ENCODE results near the gene DNAJC12. TPM values are rescaled to one million over a fixed set of nuclear protein-coding genes. Genes with fewer than 3 reads are reported as not detected.

The DNAJC12 gene
- total and polyA plus RNA-seq, 8 donors, result 8.7 to 35.5 (median 20.6) TPM

- FAIRE-seq, result no peak
- H3K27ac ChIP-seq, result peak overlapping the region in 2 of 4 donors; percentile 58 to 66
- no peaks in the 10 kb centered on the region for H3K9me3 ChIP-seq
- no peak for DNase-seq
- H3K36me3 ChIP-seq, result no peaks in the 10 kb centered on the region
- peaks cover 13 to 21% (median 17%) of the 10 kb centered on the region in 3 donors for H3K4me1 ChIP-seq
- no peak overlapping the region for H3K4me3 ChIP-seq
- no peak for TF ChIP-seq CTCF (IDR thresholded peaks at IDR 0.05)
- intact Hi-C loops (cut with DNase I), result no loop called here
- WGBS, 2 donors, result 75 to 81% methylated on average over 10 of the region's 10 CpGs
- no peaks in the 10 kb centered on the region for H3K27me3 ChIP-seq
- ATAC-seq, result peak in 3 of 4 donors; percentile 25 to 56 (median 37)
Observed at GRCh38 chr10:67802767-67803538, 35.0 kb downstream of the DNAJC12 start.

GRCh38 chr10:67801118-67801517, 36.9 kb downstream of the DNAJC12 start:
- Histone ChIP-seq H3K4me3 (no peak overlapping the region), H3K9me3 (no peaks in the 10 kb centered on the region), H3K27ac (peak overlapping the region in 1 of 4 donors; percentile 41), H3K27me3 (no peaks in the 10 kb centered on the region), H3K36me3 (no peaks in the 10 kb centered on the region), H3K4me1 (peaks cover 13 to 21% (median 17%) of the 10 kb centered on the region in 3 donors)
- intact Hi-C loops (cut with DNase I), result no loop called here
- DNase-seq (no peak), ATAC-seq (no peak), FAIRE-seq (no peak)
- no peak for TF ChIP-seq CTCF (IDR thresholded peaks at IDR 0.05)
- 97 to 99% methylated on average over 1 of the region's 1 CpG for WGBS, 2 donors

DNA sequence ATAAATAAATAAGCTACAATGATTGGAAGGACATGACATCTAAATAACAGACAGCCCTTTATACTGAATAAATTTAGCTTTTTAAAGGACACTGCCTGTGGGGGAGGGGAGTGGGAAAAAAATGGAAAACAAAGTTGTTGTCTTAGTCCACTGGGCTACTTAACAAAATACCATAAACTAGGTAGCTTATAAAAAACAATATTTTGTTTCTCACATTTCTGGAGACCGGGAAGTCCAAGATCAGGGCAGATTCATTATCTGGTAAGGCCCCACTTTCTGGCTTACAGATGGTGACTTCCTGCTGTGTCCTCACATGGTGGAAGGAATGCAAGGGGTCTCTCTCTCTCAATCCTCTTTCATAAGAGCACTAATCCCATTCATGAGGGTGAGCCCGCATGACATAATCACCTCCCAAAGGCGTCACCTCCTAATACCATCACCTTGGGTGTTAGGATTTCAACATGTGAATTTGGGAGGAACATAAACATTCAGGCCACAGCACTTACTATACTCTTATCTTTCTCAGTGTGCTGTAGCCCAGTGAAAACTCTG, 43.0 kb downstream of the DNAJC12 start:
- FAIRE-seq (no peak), DNase-seq (no peak), ATAC-seq (no peak)
- TF ChIP-seq CTCF (IDR thresholded peaks at IDR 0.05), result no peak
- no peaks in the 10 kb centered on the region for H3K9me3 ChIP-seq
- H3K4me3 ChIP-seq, result no peak overlapping the region
- no peaks in the 10 kb centered on the region for H3K4me1 ChIP-seq
- H3K36me3 ChIP-seq, result no peaks in the 10 kb centered on the region
- no peak overlapping the region for H3K27ac ChIP-seq
- H3K27me3 ChIP-seq, result no peaks in the 10 kb centered on the region
- intact Hi-C loops (cut with DNase I), result no loop called here
- 84 to 86% methylated on average over 3 of the region's 3 CpGs for WGBS, 2 donors

DNA sequence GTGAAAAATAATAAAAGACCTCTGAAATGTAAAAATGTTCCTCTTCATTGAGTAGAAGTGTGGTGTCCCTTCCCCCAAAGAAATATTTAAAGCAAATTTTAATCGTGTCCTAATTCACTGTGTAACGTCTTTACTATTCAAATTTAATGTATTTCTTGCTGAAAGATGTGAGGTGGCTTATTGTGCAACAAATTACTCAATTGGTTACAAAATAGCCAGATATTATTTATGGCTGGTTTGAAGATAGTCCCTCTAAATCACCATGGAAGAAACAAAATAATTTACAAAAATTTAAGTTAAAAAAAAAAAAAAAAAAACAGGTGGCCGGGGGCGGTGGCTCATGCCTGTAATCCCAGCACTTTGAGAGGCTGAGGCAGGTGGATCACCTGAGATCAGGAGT, 43.7 kb downstream of the DNAJC12 start:
- 89 to 92% methylated on average over 4 of the region's 4 CpGs for WGBS, 2 donors
- DNase-seq (no peak), FAIRE-seq (no peak), ATAC-seq (no peak)
- H3K4me1 ChIP-seq, result no peaks in the 10 kb centered on the region
- no peak overlapping the region for H3K4me3 ChIP-seq
- intact Hi-C loops (cut with DNase I), result no loop called here
- H3K27ac ChIP-seq, result no peak overlapping the region
- no peaks in the 10 kb centered on the region for H3K36me3 ChIP-seq
- no peaks in the 10 kb centered on the region for H3K27me3 ChIP-seq
- no peaks in the 10 kb centered on the region for H3K9me3 ChIP-seq
- TF ChIP-seq CTCF (IDR thresholded peaks at IDR 0.05), result no peak

GRCh38 chr10:67793313-67793712, 44.7 kb downstream of the DNAJC12 start:
- ATAC-seq (no peak), DNase-seq (no peak), FAIRE-seq (no peak)
- WGBS, 2 donors, result 16 to 31% methylated on average over 2 of the region's 2 CpGs
- no peak for TF ChIP-seq CTCF (IDR thresholded peaks at IDR 0.05)
- no peak overlapping the region for H3K4me3 ChIP-seq
- no peak overlapping the region for H3K27ac ChIP-seq
- H3K36me3 ChIP-seq, result no peaks in the 10 kb centered on the region
- H3K9me3 ChIP-seq, result no peaks in the 10 kb centered on the region
- H3K4me1 ChIP-seq, result no peaks in the 10 kb centered on the region
- H3K27me3 ChIP-seq, result no peaks in the 10 kb centered on the region
- intact Hi-C loops (cut with DNase I), result no loop called here

All from pancreas (tissue), 10 donors.